ACHN (cell line): ENCODE data around the gene NTM.

Experiments used
- DNase-seq: peaks from one replicate; pipeline ENCODE4 v3.0.0-alpha.2; 2015
- in situ Hi-C: cut with HindIII; loops from 2 replicates; pipeline ENCODE4 v1.10.0; 2017; ENCODE audit warnings: low sequenced_read_pairs, low pct_ligation_motif_present, low pct_unique_long_range_greater_than_20kb

NTM gene

GRCh38 chr11:131857246-131857645 lies 486.8 kb downstream of the NTM start:
- no peak for DNase-seq
- in situ Hi-C loops = no loop called here

GRCh38 chr11:131858505-131858904 lies 488.1 kb downstream of the NTM start:
- in situ Hi-C loops = no loop called here
- no peak for DNase-seq

GRCh38 chr11:131859538-131860210 lies 489.3 kb downstream of the NTM start:
- in situ Hi-C loops = no loop called here
- no peak for DNase-seq

- in situ Hi-C loops = no loop called here
Measured at GRCh38 chr11:131864228-131864627, 493.8 kb downstream of the NTM start.

GRCh38 chr11:131865860-131866259 lies 495.4 kb downstream of the NTM start:
- no peak for DNase-seq
- in situ Hi-C loops = no loop called here

More at GRCh38 chr11:131864228-131864627, 493.8 kb downstream of the NTM start:
- no peak for DNase-seq

GRCh38 chr11:131866535-131867400 lies 496.4 kb downstream of the NTM start:
- no peak for DNase-seq
- in situ Hi-C loops = no loop called here

- in situ Hi-C loops = no loop called here
- peak; percentile 57 for DNase-seq
Measured at GRCh38 chr11:131867457-131868257, 497.2 kb downstream of the NTM start.

- in situ Hi-C loops = no loop called here
- DNase-seq = no peak
Measured at GRCh38 chr11:131868629-131869507, 498.5 kb downstream of the NTM start.

- no peak for DNase-seq
- in situ Hi-C loops = no loop called here
Measured at GRCh38 chr11:131870305-131870704, 499.9 kb downstream of the NTM start.

- in situ Hi-C loops = no loop called here
- no peak for DNase-seq
Measured at GRCh38 chr11:131871006-131871405, 500.6 kb downstream of the NTM start.

- DNase-seq = no peak
Measured at GRCh38 chr11:131874070-131874469, 503.7 kb downstream of the NTM start.

GRCh38 chr11:131875611-131876010 lies 505.2 kb downstream of the NTM start:
- no peak for DNase-seq
- in situ Hi-C loops = no loop called here

More at GRCh38 chr11:131874070-131874469, 503.7 kb downstream of the NTM start:
- in situ Hi-C loops = no loop called here

GRCh38 chr11:131877246-131877942 lies 507.0 kb downstream of the NTM start:
- in situ Hi-C loops = no loop called here
- DNase-seq = no peak

GRCh38 chr11:131880316-131880715 lies 509.9 kb downstream of the NTM start:
- in situ Hi-C loops = no loop called here
- DNase-seq = no peak

GRCh38 chr11:131880976-131881375 lies 510.6 kb downstream of the NTM start:
- in situ Hi-C loops = no loop called here
- DNase-seq = no peak

- in situ Hi-C loops = no loop called here
- DNase-seq = no peak
Measured at GRCh38 chr11:131883332-131883731, 512.9 kb downstream of the NTM start.

GRCh38 chr11:131884461-131885073 lies 514.2 kb downstream of the NTM start:
- in situ Hi-C loops = no loop called here
- peak; percentile 39 for DNase-seq
